ENCODE results near the gene NR2C1. TPM values are rescaled to one million over a fixed set of nuclear protein-coding genes. Genes with fewer than 3 reads are reported as not detected.

NR2C1 gene
- total RNA-seq, 2 experiments from 2014 or later = 42.8 to 43.4 TPM

DNA sequence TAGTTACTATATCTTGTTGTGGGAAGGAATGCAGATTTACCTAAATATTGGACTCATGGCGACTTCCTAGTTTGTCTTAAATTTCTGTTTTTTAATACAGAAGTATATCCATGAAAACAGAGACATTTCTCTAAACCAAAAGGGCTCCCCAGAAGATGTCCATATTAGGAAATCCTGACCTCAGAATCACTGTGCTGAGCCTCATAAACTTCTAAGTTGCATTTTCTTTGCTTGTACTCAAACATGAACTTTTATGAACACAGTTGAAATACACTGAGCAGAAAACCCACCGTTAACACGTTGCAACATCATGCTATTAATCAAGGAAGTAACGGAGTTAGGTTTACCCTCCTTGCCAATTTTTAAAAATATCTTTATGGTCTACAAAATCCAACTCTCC lies 42.9 kb upstream of the NR2C1 start:
- H2AFZ ChIP-seq (ENCODE audit: low read length) = no peak overlapping the region
- no peaks in the 10 kb centered on the region for H3K9me2 ChIP-seq (ENCODE audit: insufficient read depth, low read length)
- ChIA-PET POLR2A (interaction anchor here (0.6 kb wide), 1 partner anchor 209 kb away, joined by 5 read pairs; no protein-coding TSS in a partner anchor), CTCF (ENCODE audit: unreplicated experiment) (no interaction called here)
- no peaks in the 10 kb centered on the region for H4K20me1 ChIP-seq (ENCODE audit: insufficient read depth, low read length)
- no TSS peak for BruUV-seq (replicated peaks)
- H3K4me1 ChIP-seq (ENCODE audit: insufficient read depth, low read length, poor library complexity, severe bottlenecking) = peaks cover 8% of the 10 kb centered on the region
- H3K27ac ChIP-seq (ENCODE audit: low read depth, low read length, poor library complexity, severe bottlenecking) = no peak overlapping the region
- no peak overlapping the region for H3K4me2 ChIP-seq (ENCODE audit: low read length)
- intact Hi-C loops (cut with micrococcal nuclease; ENCODE audit: unreplicated experiment) = loop anchor here (5.0 kb wide), 1 partner anchor 401 kb away; no protein-coding TSS in a partner anchor
- no peaks in the 10 kb centered on the region; the same call in 1 of the 2 replicates for H3K36me3 ChIP-seq (ENCODE audit: insufficient read depth, low read length)
- H3K79me2 ChIP-seq (ENCODE audit: insufficient read depth, low read depth, low read length) = no peaks in the 10 kb centered on the region
- H3K9me3 ChIP-seq (ENCODE audit: low read length) = no peaks in the 10 kb centered on the region
- no peak overlapping the region for H3K4me3 ChIP-seq (ENCODE audit: low read depth, low read length, poor library complexity, severe bottlenecking)
- TF ChIP-seq EZH2phosphoT487 (IDR thresholded peaks at IDR 0.05; ENCODE audit: borderline replicate concordance, low read depth, low read length) = no peak
- TF ChIP-seq CTCF (conservative IDR thresholded peaks at IDR 0.05; ENCODE audit: low read length) = no peak
- DNase-seq (ENCODE audit: low spot score) = no peak

DNA sequence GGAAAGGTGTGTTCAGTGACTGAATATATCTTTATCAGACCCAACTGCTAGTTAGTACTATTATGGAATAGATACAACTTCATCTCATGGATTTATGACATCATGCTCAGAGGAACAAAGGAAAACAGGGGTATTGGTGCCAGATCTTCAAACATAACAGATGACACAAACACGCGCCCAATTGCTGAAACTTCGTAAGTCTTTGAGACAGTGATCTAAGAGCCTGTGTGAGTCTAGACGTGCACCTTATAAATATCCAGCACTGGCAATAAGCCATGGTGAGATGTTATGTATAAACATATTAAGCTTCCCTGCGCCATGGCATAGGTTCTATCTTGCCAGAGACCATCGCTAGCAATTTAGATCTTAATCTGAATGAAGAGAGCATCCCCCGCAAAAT lies 42.2 kb upstream of the NR2C1 start:
- no peak overlapping the region for H2AFZ ChIP-seq (ENCODE audit: low read length)
- H3K9me3 ChIP-seq (ENCODE audit: low read length) = no peaks in the 10 kb centered on the region
- BruUV-seq (replicated peaks) = no TSS peak
- TF ChIP-seq EZH2phosphoT487 (IDR thresholded peaks at IDR 0.05; ENCODE audit: borderline replicate concordance, low read depth, low read length) (no peak), CTCF (conservative IDR thresholded peaks at IDR 0.05; ENCODE audit: low read length) (no peak)
- H3K79me2 ChIP-seq (ENCODE audit: insufficient read depth, low read depth, low read length) = no peaks in the 10 kb centered on the region
- H4K20me1 ChIP-seq (ENCODE audit: insufficient read depth, low read length) = no peaks in the 10 kb centered on the region
- intact Hi-C loops (cut with micrococcal nuclease; ENCODE audit: unreplicated experiment) = loop anchor here (5.0 kb wide), 1 partner anchor 402 kb away; no protein-coding TSS in a partner anchor
- no peak overlapping the region for H3K4me2 ChIP-seq (ENCODE audit: low read length)
- POLR2A ChIA-PET = no interaction called here
- peaks cover 8% of the 10 kb centered on the region for H3K4me1 ChIP-seq (ENCODE audit: insufficient read depth, low read length, poor library complexity, severe bottlenecking)
- H3K36me3 ChIP-seq (ENCODE audit: insufficient read depth, low read length) = no peaks in the 10 kb centered on the region; the same call in 1 of the 2 replicates
- H3K4me3 ChIP-seq (ENCODE audit: low read depth, low read length, poor library complexity, severe bottlenecking) = no peak overlapping the region
- no peak overlapping the region for H3K27ac ChIP-seq (ENCODE audit: low read depth, low read length, poor library complexity, severe bottlenecking)
- no peak for DNase-seq (ENCODE audit: low spot score)
- no peaks in the 10 kb centered on the region for H3K9me2 ChIP-seq (ENCODE audit: insufficient read depth, low read length)
- CTCF ChIA-PET (ENCODE audit: unreplicated experiment) = no interaction called here

- Histone ChIP-seq H3K36me3 (ENCODE audit: insufficient read depth, low read length) (no peaks in the 10 kb centered on the region; the same call in 1 of the 2 replicates), H4K20me1 (ENCODE audit: insufficient read depth, low read length) (no peaks in the 10 kb centered on the region), H3K4me3 (ENCODE audit: low read depth, low read length, poor library complexity, severe bottlenecking) (no peak overlapping the region), H3K27ac (ENCODE audit: low read depth, low read length, poor library complexity, severe bottlenecking) (no peak overlapping the region), H2AFZ (ENCODE audit: low read length) (no peak overlapping the region), H3K9me3 (ENCODE audit: low read length) (no peaks in the 10 kb centered on the region), H3K79me2 (ENCODE audit: insufficient read depth, low read depth, low read length) (no peaks in the 10 kb centered on the region), H3K4me1 (ENCODE audit: insufficient read depth, low read length, poor library complexity, severe bottlenecking) (peaks cover 8% of the 10 kb centered on the region), H3K4me2 (ENCODE audit: low read length) (no peak overlapping the region), H3K9me2 (ENCODE audit: insufficient read depth, low read length) (no peaks in the 10 kb centered on the region)
- intact Hi-C loops (cut with micrococcal nuclease; ENCODE audit: unreplicated experiment) = loop anchor here (5.0 kb wide), 1 partner anchor 402 kb away; no protein-coding TSS in a partner anchor
- DNase-seq (ENCODE audit: low spot score) = no peak
- ChIA-PET CTCF (ENCODE audit: unreplicated experiment) (no interaction called here), POLR2A (interaction anchor here (0.6 to 0.7 kb wide), 2 partner anchors 130 to 204 kb away, joined by 3 read pairs; no protein-coding TSS in a partner anchor)
- TF ChIP-seq CTCF (conservative IDR thresholded peaks at IDR 0.05; ENCODE audit: low read length) (no peak), EZH2phosphoT487 (IDR thresholded peaks at IDR 0.05; ENCODE audit: borderline replicate concordance, low read depth, low read length) (no peak)
- BruUV-seq (replicated peaks) = no TSS peak
Observed at GRCh38 chr12:95114766-95115405, 41.5 kb upstream of the NR2C1 start.
